ENCODE measurements around the gene CLEC16A.

GRCh38 chr16:10964891-10965326, 20.5 kb downstream of the CLEC16A start:
- TF ChIP-seq CTCF (IDR thresholded peaks at IDR 0.05) (no peak), EZH2 (IDR thresholded peaks at IDR 0.05; ENCODE audit: borderline replicate concordance, insufficient read depth, low read depth, low read length, poor library complexity, severe bottlenecking) (no peak)
